HepG2 (cell line): ENCODE measurements around the gene SIRPB1. TPM values are rescaled to one million over a fixed set of nuclear protein-coding genes. Genes with fewer than 3 reads are reported as not detected.

ENCODE experiments used
- ATAC-seq: fragments of 200-7000 bp; cut with Tn5 transposase; 3 replicates; pipeline ENCODE4 v1.9.1; 2020; ENCODE audit warnings: mild to moderate bottlenecking, moderate library complexity
- BruUV-seq: library from RNA; stranded (reverse); fragments of 400-500 nt; replicated peaks from 2 replicates; lab custom pipeline; 2021; lab: Mats Ljungman, UMichigan
- CTCF ChIA-PET: fragments of 300-600 bp; formaldehyde crosslinking; extraction: SDS; loops from one replicate; lab custom pipeline; 2021; ENCODE audit warnings: low total read pairs, inconsistent platforms, low intra/inter-chr PET ratio; lab: Yijun Ruan, JAX
- POLR2A ChIA-PET: fragments of 350-600 bp; sonication (Branson Sonifier 250); formaldehyde crosslinking; loops from one replicate; lab custom pipeline; 2020; ENCODE audit warnings: antibody characterized with exemption, inconsistent platforms; lab: Yijun Ruan, JAX
- DNase-seq: peaks from one replicate; pipeline ENCODE4 v3.0.0-alpha.2; 2015; ENCODE audit warnings: low spot score
- FAIRE-seq: peaks from 3 replicates; lab custom pipeline; 2011; peaks lifted over from hg19 to GRCh38; lab: Jason Lieb, UNC
- H2AFZ ChIP-seq: one replicate; pipeline ENCODE4 v1.6.1; 2011; ENCODE audit warnings: low read length, inconsistent platforms
- H3K27ac ChIP-seq: fragments of 300-600 bp; 3 replicates; pipeline ENCODE4 v1.8.0; 2011; ENCODE audit warnings: mixed run types, mild to moderate bottlenecking, mixed read lengths, low read length, inconsistent platforms; ENCODE audit not compliant: insufficient read depth; ENCODE audit errors: extremely low read length
- H3K27me3 ChIP-seq, 2 experiments: fragments of 200-600 bp in 1 of 2; 2 replicates in 1 of 2; 3 replicates in 1 of 2; pipeline versions ENCODE4 v1.6.0 to v1.8.0; 2011; ENCODE audit warnings: low read length in 2 of 2, mild to moderate bottlenecking in 2 of 2, moderate library complexity in 2 of 2, inconsistent platforms in 1 of 2; ENCODE audit not compliant: insufficient read depth in 2 of 2, control insufficient read depth in 1 of 2
- H3K36me3 ChIP-seq, 2 experiments: fragments of 200-600 bp in 1 of 2; replicated peaks in 1 of 2; 2 replicates in 1 of 2; 3 replicates in 1 of 2; pipeline versions ENCODE4 v1.5.1 to v1.8.0; 2011; ENCODE audit warnings: low read length in 2 of 2, inconsistent platforms in 1 of 2; ENCODE audit not compliant: insufficient read depth in 2 of 2, control insufficient read depth in 1 of 2
- H3K4me1 ChIP-seq: 2 replicates; pipeline ENCODE4 v1.5.1; 2012; ENCODE audit warnings: low read length, inconsistent platforms; ENCODE audit not compliant: insufficient read depth
- H3K4me2 ChIP-seq: 2 replicates; pipeline ENCODE4 v1.6.0; 2011; ENCODE audit warnings: low read depth, low read length, inconsistent platforms
- H3K4me3 ChIP-seq, 3 experiments: fragments of 200-600 bp in 1 of 3; sonication (generic), shearing (Covaris generic) in 1 of 3; replicated peaks in 1 of 3; 2 replicates each; pipeline ENCODE4 v1.5.1; 2011 to 2016; ENCODE audit warnings: low read length in 3 of 3, inconsistent platforms in 2 of 3, low read depth in 2 of 3, mild to moderate bottlenecking in 2 of 3, control low read depth in 1 of 3, mixed read lengths in 1 of 3; ENCODE audit not compliant: insufficient read depth in 1 of 3
- H3K79me2 ChIP-seq: one replicate; pipeline ENCODE4 v1.6.1; 2011; ENCODE audit warnings: low read length, inconsistent platforms; ENCODE audit not compliant: insufficient read depth
- H3K9ac ChIP-seq: 2 replicates; pipeline ENCODE4 v1.6.0; 2011; ENCODE audit warnings: mild to moderate bottlenecking, low read depth, low read length, inconsistent platforms; ENCODE audit not compliant: insufficient read depth
- H3K9me3 ChIP-seq: 2 replicates; pipeline ENCODE4 v1.5.1; 2012; ENCODE audit warnings: mild to moderate bottlenecking, low read length
- H4K20me1 ChIP-seq: 2 replicates; pipeline ENCODE4 v1.6.0; 2011; ENCODE audit warnings: inconsistent platforms, mild to moderate bottlenecking, low read length, moderate library complexity; ENCODE audit not compliant: insufficient read depth
- CTCF ChIP-seq: sonication (generic); formaldehyde crosslinking; IDR thresholded peaks from 2 replicates; pipeline ENCODE4 v1.5.0; 2020; ENCODE audit warnings: mild to moderate bottlenecking, missing genetic modification reagents, moderate library complexity
- FOXC1 ChIP-seq: sonication (generic); formaldehyde crosslinking; IDR thresholded peaks from 2 replicates; pipeline ENCODE4 v1.8.0; 2022; ENCODE audit warnings: mild to moderate bottlenecking, missing genetic modification reagents, borderline replicate concordance
- POLR2AphosphoS5 ChIP-seq: IDR thresholded peaks from 2 replicates; pipeline ENCODE4 v1.6.1; 2012; ENCODE audit warnings: low read depth, low read length
- TEAD2 ChIP-seq: sonication (generic); formaldehyde crosslinking; IDR thresholded peaks from 2 replicates; pipeline ENCODE4 v1.9.0; 2021; ENCODE audit warnings: missing genetic modification reagents
- ZNF17 ChIP-seq: sonication (generic); formaldehyde crosslinking; IDR thresholded peaks from 2 replicates; pipeline ENCODE4 v1.5.0; 2020; ENCODE audit warnings: mild to moderate bottlenecking, missing genetic modification reagents
- ZNF326 ChIP-seq: sonication (generic); formaldehyde crosslinking; IDR thresholded peaks from 2 replicates; pipeline ENCODE4 v1.4.0; 2020; ENCODE audit warnings: missing genetic modification reagents, borderline replicate concordance
- ZNF503 ChIP-seq: sonication (generic); formaldehyde crosslinking; IDR thresholded peaks from 2 replicates; pipeline ENCODE4 v1.4.0; 2020; ENCODE audit warnings: missing genetic modification reagents
- ZNF780A ChIP-seq: sonication (generic); formaldehyde crosslinking; IDR thresholded peaks from 2 replicates; pipeline ENCODE4 v1.8.0; 2022; ENCODE audit warnings: mild to moderate bottlenecking, missing genetic modification reagents, moderate library complexity
- WGBS: methylation state at CpG from one replicate; pipeline ENCODE4 v1.1.6; 2017; ENCODE audit warnings: low lambda C conversion rate; 5-methylcytosine and 5-hydroxymethylcytosine counted together
- in situ Hi-C: cut with HindIII; loops from 2 replicates; pipeline ENCODE4 v1.10.0; 2017; ENCODE audit warnings: low pct_unique_long_range_greater_than_20kb; ENCODE audit not compliant: extremely low pct_ligation_motif_present
- intact Hi-C: fragments of 100-400 bp; cut with micrococcal nuclease; formaldehyde crosslinking; loops from one replicate; pipeline ENCODE4 v1.10.0; 2022; ENCODE audit not compliant: unreplicated experiment
- polyA plus RNA-seq, 8 experiments: library from polyadenylated mRNA; depleted of rRNA in 3 of 8; stranded (reverse) in 7 of 8; unstranded in 1 of 8; fragments of >200 nt; fragmentation: Illumina TruSeq in 4 of 8; extraction: Trizol in 4 of 8; gene quantifications; 2 replicates each; pipeline versions ENCODE4 v1.2.1 to v1.2.3, GENCODE V29; 2011 to 2016; ENCODE audit warnings: low read depth in 4 of 8, missing spikeins in 1 of 8, mixed read lengths in 1 of 8; ENCODE audit not compliant: insufficient read depth in 1 of 8
- total RNA-seq, 5 experiments: library from RNA; depleted of rRNA; stranded (reverse); fragments of >200 nt; fragmentation: Illumina TruSeq; extraction: Trizol; gene quantifications; 2 replicates each; pipeline ENCODE4 v1.2.3, GENCODE V29; 2016; ENCODE audit warnings: low read depth in 1 of 5

SIRPB1 gene
- total and polyA plus RNA-seq, 2 of the 13 experiments (the other 11 are each of a cell fraction or from before 2014, with no cell fraction given), result 0.41 to 1.4 TPM

DNA sequence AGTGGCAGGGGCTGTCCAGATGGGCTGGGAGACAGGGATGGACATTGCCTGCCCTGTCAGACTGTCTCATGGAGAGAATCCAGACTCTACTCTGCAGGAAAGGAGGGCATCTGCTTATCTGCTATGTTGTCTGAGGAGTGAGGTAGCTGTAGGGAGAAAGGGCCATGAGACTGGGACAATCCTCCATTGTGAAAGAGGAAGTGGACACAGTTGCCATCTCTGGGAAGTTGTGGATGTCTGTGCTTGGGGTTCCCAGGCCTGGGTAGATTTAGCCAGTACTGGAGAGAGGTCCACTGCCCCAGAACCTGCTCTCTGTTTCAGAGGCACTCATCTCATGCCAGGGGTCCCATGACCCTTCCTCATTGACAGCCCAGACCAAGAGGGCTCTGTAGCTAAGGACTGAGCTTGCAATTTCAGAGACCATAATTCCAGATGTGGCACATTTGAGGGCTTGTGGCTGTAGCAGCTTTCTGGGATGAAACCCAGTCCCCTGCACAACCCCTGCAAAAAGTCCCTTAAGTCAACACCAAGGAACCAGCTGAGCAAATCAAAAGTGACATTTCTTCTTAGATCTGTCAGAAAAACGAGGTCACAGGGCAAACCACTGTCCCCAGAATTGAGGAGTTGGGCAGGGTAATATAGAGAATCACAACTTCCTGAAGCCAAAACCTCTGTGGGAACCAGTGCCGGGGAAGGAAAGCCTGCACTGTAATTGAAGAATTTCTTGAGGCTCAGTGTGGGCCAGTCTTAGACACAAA, 41.9 kb upstream of the SIRPB1 start:
- BruUV-seq, result no TSS peak
- POLR2A ChIA-PET, result no interaction called here

GRCh38 chr20:1660246-1660645, 40.4 kb upstream of the SIRPB1 start:
- Histone ChIP-seq H3K27me3 (peaks cover 0 to 9% of the 10 kb centered on the region in 2 experiments; a peak in 1 of 5 replicates), H3K27ac (no peak overlapping the region), H3K9ac (no peak overlapping the region), H2AFZ (no peak overlapping the region), H3K4me1 (no peaks in the 10 kb centered on the region), H4K20me1 (no peaks in the 10 kb centered on the region), H3K79me2 (no peaks in the 10 kb centered on the region), H3K4me2 (no peak overlapping the region), H3K9me3 (no peaks in the 10 kb centered on the region), H3K4me3 (no peak overlapping the region), H3K36me3 (no peaks in the 10 kb centered on the region)
- ChIA-PET POLR2A (no interaction called here), CTCF (no interaction called here)
- WGBS, result 0% methylated on average over 2 of the region's 2 CpGs
- intact Hi-C loops, result no loop called here
- no peak for DNase-seq
- in situ Hi-C loops, result no loop called here
- no peak for FAIRE-seq
- ATAC-seq, result no peak
- no TSS peak for BruUV-seq
- TF ChIP-seq TEAD2 (CRISPR knock-in tag) (no peak), POLR2AphosphoS5 (no peak), ZNF17 (CRISPR knock-in tag) (no peak), ZNF780A (CRISPR knock-in tag) (no peak), CTCF (no peak)

More for the DNA sequence above, 41.9 kb upstream of the SIRPB1 start:
- DNase-seq (no peak), ATAC-seq (no peak), FAIRE-seq (no peak)
- Histone ChIP-seq H3K4me1 (no peaks in the 10 kb centered on the region), H3K27me3 (peaks cover 0 to 11% of the 10 kb centered on the region in 2 experiments; a peak in 1 of 5 replicates), H3K9ac (no peak overlapping the region), H3K27ac (no peak overlapping the region), H3K9me3 (no peaks in the 10 kb centered on the region), H2AFZ (no peak overlapping the region), H3K36me3 (no peaks in the 10 kb centered on the region), H3K79me2 (no peaks in the 10 kb centered on the region), H4K20me1 (no peaks in the 10 kb centered on the region), H3K4me3 (no peak overlapping the region), H3K4me2 (no peak overlapping the region)
- CTCF ChIA-PET, result no interaction called here
- intact Hi-C loops, result no loop called here
- no peak for TF ChIP-seq FOXC1 (CRISPR knock-in tag)
- no peak for TF ChIP-seq ZNF326
- TF ChIP-seq ZNF503 (CRISPR knock-in tag), result no peak
- in situ Hi-C loops, result no loop called here
- 0% methylated on average over 2 of the region's 2 CpGs for WGBS
